PC-9 (cell line): ENCODE measurements around the gene CELF4. TPM values are rescaled to one million over a fixed set of nuclear protein-coding genes. Genes with fewer than 3 reads are reported as not detected.

ENCODE experiments used
- BruUV-seq: library from RNA; stranded (reverse); fragments of 400-500 nt; replicated peaks from 2 replicates; lab custom pipeline; 2021; lab: Mats Ljungman, UMichigan
- CTCF ChIA-PET: fragments of 300-600 bp; sonication (Branson Sonifier 250); formaldehyde crosslinking; loops from one replicate; lab custom pipeline; 2022; ENCODE audit warnings: antibody characterized with exemption; lab: Charles Lee
- POLR2A ChIA-PET: fragments of 300-600 bp; sonication (Branson Sonifier 250); formaldehyde crosslinking; loops from one replicate; lab custom pipeline; 2022; ENCODE audit warnings: antibody characterized with exemption; ENCODE audit not compliant: unreplicated experiment; lab: Charles Lee
- DNase-seq, 2 experiments: peaks; one replicate each; pipeline versions ENCODE4 v3.0.0 to v3.0.0-alpha.2; 2015 to 2022; ENCODE audit warnings: mixed read lengths in 1 of 2
- H2AFZ ChIP-seq: fragments of 200-600 bp; sonication (generic); 2 replicates; pipeline ENCODE4 v1.8.1; 2017; ENCODE audit warnings: antibody characterized with exemption
- H3F3A ChIP-seq: fragments of 200-600 bp; sonication (generic); 2 replicates; pipeline ENCODE4 v1.8.1; 2017; ENCODE audit warnings: antibody characterized with exemption, mild to moderate bottlenecking, low read depth; ENCODE audit not compliant: insufficient read depth
- H3K27ac ChIP-seq: fragments of 200-600 bp; sonication (generic); 2 replicates; pipeline ENCODE4 v1.6.1; 2016; ENCODE audit warnings: mixed run types
- H3K27me3 ChIP-seq: fragments of 200-600 bp; sonication (generic); 2 replicates; pipeline ENCODE4 v1.6.1; 2016; ENCODE audit warnings: low read depth, mixed run types; ENCODE audit not compliant: insufficient read depth
- H3K36me3 ChIP-seq: fragments of 200-600 bp; sonication (generic); 2 replicates; pipeline ENCODE4 v1.6.1; 2016; ENCODE audit warnings: low read depth, mixed run types
- H3K4me1 ChIP-seq: fragments of 200-600 bp; sonication (generic); replicated peaks from 2 replicates; pipeline ENCODE4 v1.6.1; 2016; ENCODE audit warnings: mixed run types; ENCODE audit not compliant: insufficient read depth
- H3K4me2 ChIP-seq: fragments of 200-600 bp; sonication (generic); 2 replicates; pipeline ENCODE4 v1.6.1; 2017; ENCODE audit warnings: mixed run types
- H3K4me3 ChIP-seq: fragments of 200-600 bp; sonication (generic); 2 replicates; pipeline ENCODE4 v1.6.1; 2016; ENCODE audit warnings: mixed run types
- H3K79me2 ChIP-seq: fragments of 200-600 bp; sonication (generic); 2 replicates; pipeline ENCODE4 v1.6.1; 2017; ENCODE audit warnings: low read depth, mixed run types
- H3K9me2 ChIP-seq: fragments of 200-600 bp; sonication (generic); 2 replicates; pipeline ENCODE4 v1.8.1; 2017; ENCODE audit warnings: mild to moderate bottlenecking; ENCODE audit not compliant: insufficient read depth
- H3K9me3 ChIP-seq: fragments of 200-600 bp; sonication (generic); 2 replicates; pipeline ENCODE4 v1.8.1; 2016; ENCODE audit warnings: low read depth; ENCODE audit not compliant: insufficient read depth
- H4K20me1 ChIP-seq: fragments of 200-600 bp; sonication (generic); 2 replicates; pipeline ENCODE4 v1.8.1; 2017; ENCODE audit not compliant: insufficient read depth
- CTCF ChIP-seq: fragments of 200-600 bp; sonication (generic); conservative IDR thresholded peaks from 2 replicates; pipeline ENCODE4 v1.6.1; 2017; ENCODE audit warnings: mixed run types, antibody characterized with exemption, mild to moderate bottlenecking, moderate library complexity
- EZH2 ChIP-seq: fragments of 200-600 bp; sonication (generic); IDR thresholded peaks from 2 replicates; pipeline ENCODE4 v1.8.0; 2017; ENCODE audit warnings: antibody characterized with exemption, low read depth
- intact Hi-C: fragments of 100-400 bp; cut with micrococcal nuclease; formaldehyde crosslinking; loops from one replicate; pipeline ENCODE4 v1.10.0; 2022; ENCODE audit not compliant: unreplicated experiment
- total RNA-seq: library from RNA; stranded (reverse); gene quantifications from 2 replicates; pipeline ENCODE4 v1.2.3, GENCODE V29; 2021

CELF4 gene
- total RNA-seq, 1 experiment from 2014 or later, result 1.2 TPM

GRCh38 chr18:37393945-37394609, 171.5 kb downstream of the CELF4 start:
- CTCF ChIA-PET, result no interaction called here
- no peak overlapping the region for H3K4me2 ChIP-seq

GRCh38 chr18:37393221-37393827, 172.3 kb downstream of the CELF4 start:
- DNase-seq, result no peak
- no peaks in the 10 kb centered on the region for H3K36me3 ChIP-seq
- no peak overlapping the region for H2AFZ ChIP-seq
- H3K4me3 ChIP-seq, result no peak overlapping the region
- no peak overlapping the region for H3K27ac ChIP-seq
- ChIA-PET POLR2A (no interaction called here), CTCF (no interaction called here)
- BruUV-seq, result no TSS peak
- H3K79me2 ChIP-seq, result no peaks in the 10 kb centered on the region
- no peaks in the 10 kb centered on the region for H4K20me1 ChIP-seq
- H3K27me3 ChIP-seq, result no peaks in the 10 kb centered on the region
- H3K9me2 ChIP-seq, result no peaks in the 10 kb centered on the region
- TF ChIP-seq CTCF (no peak), EZH2 (no peak)
- intact Hi-C loops, result no loop called here
- no peak overlapping the region for H3K4me2 ChIP-seq
- H3K4me1 ChIP-seq, result no peaks in the 10 kb centered on the region
- no peaks in the 10 kb centered on the region for H3F3A ChIP-seq
- H3K9me3 ChIP-seq, result no peaks in the 10 kb centered on the region

More at GRCh38 chr18:37393945-37394609, 171.5 kb downstream of the CELF4 start:
- Histone ChIP-seq H3K36me3 (no peaks in the 10 kb centered on the region), H3K4me3 (no peak overlapping the region), H3K9me3 (no peaks in the 10 kb centered on the region), H3K27ac (no peak overlapping the region), H3K9me2 (no peaks in the 10 kb centered on the region), H2AFZ (no peak overlapping the region), H3K27me3 (no peaks in the 10 kb centered on the region), H4K20me1 (no peaks in the 10 kb centered on the region), H3K4me1 (no peaks in the 10 kb centered on the region), H3K79me2 (no peaks in the 10 kb centered on the region), H3F3A (no peaks in the 10 kb centered on the region)
- peak in 1 of 2 experiments; percentile 44 for DNase-seq
- POLR2A ChIA-PET, result no interaction called here
- intact Hi-C loops, result no loop called here
- BruUV-seq, result no TSS peak
- TF ChIP-seq CTCF (no peak), EZH2 (no peak)

GRCh38 chr18:37392648-37393047, 172.9 kb downstream of the CELF4 start:
- H3K9me2 ChIP-seq, result no peaks in the 10 kb centered on the region
- no peak overlapping the region for H2AFZ ChIP-seq
- BruUV-seq, result no TSS peak
- POLR2A ChIA-PET, result no interaction called here
- no peaks in the 10 kb centered on the region for H3K9me3 ChIP-seq
- CTCF ChIA-PET, result no interaction called here
- no peaks in the 10 kb centered on the region for H3K36me3 ChIP-seq
- no peaks in the 10 kb centered on the region for H3K79me2 ChIP-seq
- no peak overlapping the region for H3K4me2 ChIP-seq
- H4K20me1 ChIP-seq, result no peaks in the 10 kb centered on the region
- intact Hi-C loops, result no loop called here
- H3K4me1 ChIP-seq, result no peaks in the 10 kb centered on the region
- H3F3A ChIP-seq, result no peaks in the 10 kb centered on the region
- no peak for DNase-seq
- H3K4me3 ChIP-seq, result no peak overlapping the region
- H3K27ac ChIP-seq, result no peak overlapping the region
- no peaks in the 10 kb centered on the region for H3K27me3 ChIP-seq
- TF ChIP-seq EZH2 (no peak), CTCF (no peak)
